MG63 (cell line): Measurements from ENCODE around the gene PRELP. TPM values are rescaled to one million over a fixed set of nuclear protein-coding genes. Genes with fewer than 3 reads are reported as not detected.
"Not testable (repeated sequence)": the region's sequence is repeated elsewhere in the genome, so short reads cannot be mapped to it uniquely, and the experiment has no call there.

ENCODE experiments used
- DNase-seq: peaks from one replicate; pipeline ENCODE4 v3.0.0-alpha.2; 2020
- H3K27me3 ChIP-seq: fragments of 250-450 bp; sonication (Bioruptor Pico); 2 replicates; pipeline ENCODE4 v1.5.1; 2020; ENCODE audit warnings: mild to moderate bottlenecking, moderate library complexity
- H3K36me3 ChIP-seq: fragments of 250-450 bp; sonication (Bioruptor Pico); 2 replicates; pipeline ENCODE4 v1.5.1; 2020; ENCODE audit warnings: mild to moderate bottlenecking, moderate library complexity
- H3K4me3 ChIP-seq: fragments of 250-450 bp; sonication (Bioruptor Pico); 2 replicates; pipeline ENCODE4 v1.5.1; 2020; ENCODE audit warnings: mild to moderate bottlenecking, moderate library complexity
- H3K9me3 ChIP-seq: fragments of 250-450 bp; sonication (Bioruptor Pico); 2 replicates; pipeline ENCODE4 v1.5.1; 2020; ENCODE audit warnings: mild to moderate bottlenecking, moderate library complexity
- total RNA-seq: library from RNA; depleted of rRNA; stranded (reverse); fragments of >200 nt; shearing (Covaris generic); gene quantifications from 2 replicates; pipeline ENCODE4 v1.2.3, GENCODE V29; 2014; ENCODE audit warnings: low replicate concordance

The PRELP gene
- total RNA-seq, 1 experiment from 2014 or later: not detected

- no peak for DNase-seq
- H3K4me3 ChIP-seq: no peak overlapping the region
- no peaks in the 10 kb centered on the region for H3K36me3 ChIP-seq
- no peaks in the 10 kb centered on the region for H3K27me3 ChIP-seq
- H3K9me3 ChIP-seq: no peaks in the 10 kb centered on the region
Measured at GRCh38 chr1:203465146-203465798, 10.3 kb upstream of the PRELP start.

- H3K36me3 ChIP-seq: no peaks in the 10 kb centered on the region
- H3K9me3 ChIP-seq: no peaks in the 10 kb centered on the region
- DNase-seq: no peak
- no peaks in the 10 kb centered on the region for H3K27me3 ChIP-seq
- H3K4me3 ChIP-seq: no peak overlapping the region
Measured at GRCh38 chr1:203465948-203466347, 9.7 kb upstream of the PRELP start.

- H3K27me3 ChIP-seq, H3K9me3 ChIP-seq, H3K36me3 ChIP-seq, H3K4me3 ChIP-seq: not testable (repeated sequence)
- peak; percentile 74 for DNase-seq
Measured at GRCh38 chr1:203466906-203467549, 8.6 kb upstream of the PRELP start.

GRCh38 chr1:203467550-203467921, 8.1 kb upstream of the PRELP start:
- Histone ChIP-seq H3K36me3 (no peaks in the 10 kb centered on the region), H3K4me3 (no peak overlapping the region), H3K9me3 (no peaks in the 10 kb centered on the region), H3K27me3 (no peaks in the 10 kb centered on the region)
- DNase-seq: no peak

- no peaks in the 10 kb centered on the region for H3K27me3 ChIP-seq
- no peaks in the 10 kb centered on the region for H3K9me3 ChIP-seq
- H3K36me3 ChIP-seq: no peaks in the 10 kb centered on the region
- no peak overlapping the region for H3K4me3 ChIP-seq
- no peak for DNase-seq
Measured at GRCh38 chr1:203468326-203468725, 7.3 kb upstream of the PRELP start.

- Histone ChIP-seq H3K36me3 (no peaks in the 10 kb centered on the region), H3K27me3 (no peaks in the 10 kb centered on the region), H3K9me3 (no peaks in the 10 kb centered on the region), H3K4me3 (no peak overlapping the region)
- DNase-seq: no peak
Measured at GRCh38 chr1:203470240-203470639, 5.4 kb upstream of the PRELP start.

- DNase-seq: no peak
- H3K9me3 ChIP-seq: no peaks in the 10 kb centered on the region
- no peak overlapping the region for H3K4me3 ChIP-seq
- no peaks in the 10 kb centered on the region for H3K27me3 ChIP-seq
- H3K36me3 ChIP-seq: no peaks in the 10 kb centered on the region
Measured at GRCh38 chr1:203471841-203472240, 3.8 kb upstream of the PRELP start.

- Histone ChIP-seq H3K36me3 (no peaks in the 10 kb centered on the region), H3K4me3 (no peak overlapping the region), H3K27me3 (no peaks in the 10 kb centered on the region), H3K9me3 (no peaks in the 10 kb centered on the region)
- DNase-seq: no peak
Measured at GRCh38 chr1:203473281-203473680, 2.3 kb upstream of the PRELP start.

- DNase-seq: no peak
- H3K36me3 ChIP-seq: no peaks in the 10 kb centered on the region
- H3K9me3 ChIP-seq: no peaks in the 10 kb centered on the region
- no peaks in the 10 kb centered on the region for H3K27me3 ChIP-seq
- no peak overlapping the region for H3K4me3 ChIP-seq
Measured at GRCh38 chr1:203473781-203474305, 1.8 kb upstream of the PRELP start.

- Histone ChIP-seq H3K4me3 (no peak overlapping the region), H3K36me3 (no peaks in the 10 kb centered on the region), H3K9me3 (no peaks in the 10 kb centered on the region), H3K27me3 (no peaks in the 10 kb centered on the region)
- DNase-seq: no peak
Measured at GRCh38 chr1:203476216-203476814, 709 bp downstream of the PRELP start.

- Histone ChIP-seq H3K9me3 (no peaks in the 10 kb centered on the region), H3K36me3 (no peaks in the 10 kb centered on the region), H3K27me3 (no peaks in the 10 kb centered on the region), H3K4me3 (no peak overlapping the region)
- DNase-seq: no peak
Measured at GRCh38 chr1:203477748-203478147, 2.1 kb downstream of the PRELP start.

GRCh38 chr1:203478231-203478630, 2.6 kb downstream of the PRELP start:
- H3K36me3 ChIP-seq: no peaks in the 10 kb centered on the region
- no peak for DNase-seq

GRCh38 chr1:203478986-203479385, 3.4 kb downstream of the PRELP start:
- H3K9me3 ChIP-seq: no peaks in the 10 kb centered on the region
- no peaks in the 10 kb centered on the region for H3K27me3 ChIP-seq
- no peaks in the 10 kb centered on the region for H3K36me3 ChIP-seq
- no peak for DNase-seq
- H3K4me3 ChIP-seq: no peak overlapping the region

More at GRCh38 chr1:203478231-203478630, 2.6 kb downstream of the PRELP start:
- H3K9me3 ChIP-seq: no peaks in the 10 kb centered on the region
- H3K27me3 ChIP-seq: no peaks in the 10 kb centered on the region
- H3K4me3 ChIP-seq: no peak overlapping the region

- DNase-seq: peak; percentile 55
Measured at GRCh38 chr1:203479646-203480045, 4.0 kb downstream of the PRELP start.

GRCh38 chr1:203480084-203480483, 4.5 kb downstream of the PRELP start:
- peak; percentile 18 for DNase-seq
- H3K9me3 ChIP-seq: no peaks in the 10 kb centered on the region
- no peak overlapping the region for H3K4me3 ChIP-seq

More at GRCh38 chr1:203479646-203480045, 4.0 kb downstream of the PRELP start:
- Histone ChIP-seq H3K27me3 (no peaks in the 10 kb centered on the region), H3K9me3 (no peaks in the 10 kb centered on the region), H3K36me3 (no peaks in the 10 kb centered on the region), H3K4me3 (no peak overlapping the region)

GRCh38 chr1:203480525-203481084, 5.0 kb downstream of the PRELP start:
- Histone ChIP-seq H3K27me3 (no peaks in the 10 kb centered on the region), H3K4me3 (no peak overlapping the region), H3K9me3 (no peaks in the 10 kb centered on the region), H3K36me3 (no peaks in the 10 kb centered on the region)
- DNase-seq: peak; percentile 96

More at GRCh38 chr1:203480084-203480483, 4.5 kb downstream of the PRELP start:
- Histone ChIP-seq H3K27me3 (no peaks in the 10 kb centered on the region), H3K36me3 (no peaks in the 10 kb centered on the region)

- H3K9me3 ChIP-seq: no peaks in the 10 kb centered on the region
- no peaks in the 10 kb centered on the region for H3K36me3 ChIP-seq
- DNase-seq: no peak
- no peaks in the 10 kb centered on the region for H3K27me3 ChIP-seq
- no peak overlapping the region for H3K4me3 ChIP-seq
Measured at GRCh38 chr1:203481196-203481595, 5.6 kb downstream of the PRELP start.
